Gastroesophageal sphincter (tissue), 3 donors: ENCODE results near the gene CSNK1G3.

Source experiments
- CTCF ChIP-seq, 4 experiments: fragments of 200-600 bp in 2 of 4; fragments of 450-650 bp in 2 of 4; sonication (generic) in 1 of 4; IDR thresholded peaks; one replicate each; pipeline ENCODE4 v1.5.1; 2017 to 2019; ENCODE audit warnings: antibody characterized with exemption in 4 of 4, mild to moderate bottlenecking in 2 of 4, moderate library complexity in 2 of 4
- POLR2A ChIP-seq, 2 donors: fragments of 450-650 bp; IDR thresholded peaks; one replicate each; pipeline ENCODE4 v1.6.1; 2017; ENCODE audit warnings: antibody characterized with exemption in 2 of 2, mild to moderate bottlenecking in 2 of 2, moderate library complexity in 1 of 2

- TF ChIP-seq CTCF (IDR thresholded peaks at IDR 0.05) (peak in 3 of 4 experiments; percentile 9 to 22 (median 14)), POLR2A (IDR thresholded peaks at IDR 0.05) (no peak)
These were observed 33.5 kb downstream of the CSNK1G3 start for GRCh38 chr5:123545506-123545905.
